CD1c-positive myeloid dendritic cell (primary cell): ENCODE measurements around the gene SNX11.
"Not testable (repeated sequence)": the region's sequence is repeated elsewhere in the genome, so short reads cannot be mapped to it uniquely, and the experiment has no call there.

Experiments
- DNase-seq: peaks from one replicate; pipeline ENCODE4 v3.0.0-alpha.2; 2016; ENCODE audit errors: extremely low spot score

SNX11 gene, protein sequence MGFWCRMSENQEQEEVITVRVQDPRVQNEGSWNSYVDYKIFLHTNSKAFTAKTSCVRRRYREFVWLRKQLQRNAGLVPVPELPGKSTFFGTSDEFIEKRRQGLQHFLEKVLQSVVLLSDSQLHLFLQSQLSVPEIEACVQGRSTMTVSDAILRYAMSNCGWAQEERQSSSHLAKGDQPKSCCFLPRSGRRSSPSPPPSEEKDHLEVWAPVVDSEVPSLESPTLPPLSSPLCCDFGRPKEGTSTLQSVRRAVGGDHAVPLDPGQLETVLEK

DNA sequence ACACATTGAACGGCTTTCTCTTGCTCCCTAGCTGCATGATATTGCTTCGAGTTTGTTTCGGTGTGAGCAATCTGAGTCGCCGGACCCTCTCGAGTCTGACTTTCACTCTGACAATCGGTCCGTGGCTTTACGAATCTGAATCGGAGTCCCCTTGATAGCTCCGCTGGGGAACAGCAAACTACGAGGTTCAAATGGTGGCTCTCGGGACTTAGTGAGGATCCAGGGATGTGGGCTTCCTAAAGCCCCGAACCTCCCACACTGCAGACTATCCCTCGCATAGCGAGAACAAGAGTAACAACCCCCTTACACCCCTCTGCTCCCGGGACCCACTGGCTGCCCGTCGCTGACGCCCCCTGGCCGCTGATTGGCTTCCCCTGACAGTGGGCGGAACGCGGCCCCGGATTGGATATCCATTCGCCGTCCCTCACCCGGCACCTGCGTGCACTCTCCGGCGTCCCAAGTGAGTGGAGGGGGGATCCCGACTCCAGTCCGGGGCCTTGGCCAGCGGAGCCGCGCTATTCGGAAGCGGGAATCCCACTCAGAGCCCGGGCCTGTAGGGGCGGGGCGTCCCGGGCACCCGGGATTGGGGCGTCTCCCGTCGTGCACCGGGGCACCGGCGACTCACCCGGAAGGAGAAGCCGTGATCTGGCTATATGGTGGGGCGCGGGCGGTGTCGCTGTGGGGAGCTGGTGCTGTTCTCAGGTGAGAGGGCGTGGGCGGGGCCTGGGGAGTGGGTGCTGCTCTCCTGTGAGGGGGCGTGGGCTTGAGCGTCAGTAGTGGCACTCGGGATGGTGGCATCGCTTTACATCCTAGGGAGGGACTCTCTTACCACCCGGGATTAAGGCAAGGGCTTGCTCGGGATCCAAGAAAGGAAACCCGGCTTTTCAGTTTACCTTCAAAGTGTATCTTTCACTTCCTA lies at the start of gene SNX11:
Gene SNX11, plus strand, starts transcription at position 630 of the 919 bp plus-strand sequence. CDS start 4,278 bp downstream, outside the sequence.
- DNase-seq, result peak; percentile 92

DNA sequence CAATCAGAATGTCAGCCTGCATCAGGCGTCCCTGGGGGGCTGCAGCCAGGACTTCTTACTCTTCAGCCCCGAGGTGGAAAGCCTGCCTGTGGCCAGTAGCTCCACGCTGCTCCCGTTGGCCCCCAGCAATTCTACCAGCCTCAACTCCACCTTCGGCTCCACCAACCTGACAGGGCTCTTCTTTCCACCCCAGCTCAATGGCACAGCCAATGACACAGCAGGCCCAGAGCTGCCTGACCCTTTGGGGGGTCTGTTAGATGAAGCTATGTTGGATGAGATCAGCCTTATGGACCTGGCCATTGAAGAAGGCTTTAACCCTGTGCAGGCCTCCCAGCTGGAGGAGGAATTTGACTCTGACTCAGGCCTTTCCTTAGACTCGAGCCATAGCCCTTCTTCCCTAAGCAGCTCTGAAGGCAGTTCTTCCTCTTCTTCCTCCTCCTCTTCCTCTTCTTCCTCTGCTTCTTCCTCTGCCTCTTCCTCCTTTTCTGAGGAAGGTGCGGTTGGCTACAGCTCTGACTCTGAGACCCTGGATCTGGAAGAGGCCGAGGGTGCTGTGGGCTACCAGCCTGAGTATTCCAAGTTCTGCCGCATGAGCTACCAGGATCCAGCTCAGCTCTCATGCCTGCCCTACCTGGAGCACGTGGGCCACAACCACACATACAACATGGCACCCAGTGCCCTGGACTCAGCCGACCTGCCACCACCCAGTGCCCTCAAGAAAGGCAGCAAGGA lies 49.0 kb upstream of the SNX11 start:
- DNase-seq, result no peak

GRCh38 chr17:48059125-48059668 lies 48.4 kb upstream of the SNX11 start:
- no peak for DNase-seq

GRCh38 chr17:48060249-48060648 lies 47.3 kb upstream of the SNX11 start:
- no peak for DNase-seq

DNA sequence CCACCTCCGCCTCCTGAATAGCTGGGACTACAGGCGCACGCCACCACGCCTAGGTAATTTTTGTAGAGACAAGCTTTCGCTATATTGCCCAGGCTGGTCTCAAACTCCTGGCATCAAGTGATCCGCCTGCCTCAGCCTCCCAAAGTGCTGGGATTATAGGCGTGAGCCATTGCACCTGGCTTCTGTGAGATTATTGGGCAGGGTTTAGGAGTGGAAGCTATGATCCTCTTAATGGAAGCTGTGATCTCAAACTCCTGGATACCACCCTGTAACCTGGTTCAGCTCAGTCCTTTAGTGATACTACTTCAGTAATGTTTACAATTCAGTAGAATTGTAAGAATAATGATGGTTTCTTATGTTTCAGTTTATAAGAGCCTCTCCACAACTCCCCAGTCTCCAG lies 45.3 kb upstream of the SNX11 start:
- no peak for DNase-seq

DNA sequence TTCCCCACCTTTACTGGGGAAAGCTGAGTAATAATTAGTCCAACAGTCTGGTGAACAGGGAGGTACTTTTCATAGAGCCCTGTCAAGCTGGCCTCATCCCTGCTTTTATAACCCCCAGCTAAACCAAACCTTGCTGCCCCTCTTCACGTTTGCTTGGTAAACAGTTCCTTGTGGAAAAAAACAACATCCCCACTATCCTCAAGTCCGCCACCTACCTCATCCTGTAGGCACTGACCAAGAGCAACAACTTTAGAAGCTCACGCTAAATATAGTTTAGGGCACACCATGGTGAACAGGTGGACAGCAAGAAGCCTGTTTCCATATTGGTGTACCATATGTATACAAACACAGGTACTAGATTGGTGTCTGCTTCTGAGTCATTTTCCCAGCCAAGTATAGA lies 42.9 kb upstream of the SNX11 start:
- DNase-seq, result no peak

DNA sequence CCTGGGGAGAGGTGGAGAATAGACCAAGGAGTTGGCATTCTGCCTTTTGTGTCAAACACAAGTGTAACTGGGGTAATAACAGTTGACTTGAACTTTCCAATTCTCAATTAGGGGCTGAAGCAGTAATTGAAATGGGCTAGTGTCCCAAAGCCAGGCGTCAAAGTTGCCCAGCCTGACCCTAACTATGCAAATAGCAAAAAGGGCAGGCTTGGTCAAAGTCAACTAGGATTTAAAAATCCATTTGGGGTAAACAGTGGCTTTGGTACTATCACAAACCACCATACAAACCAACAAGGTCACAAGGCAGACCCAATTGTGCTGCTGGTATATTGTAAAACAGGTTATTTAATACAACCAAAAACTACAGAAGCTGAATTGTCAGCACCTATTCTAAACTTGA lies 41.4 kb upstream of the SNX11 start:
- DNase-seq, result no peak

- DNase-seq, result no peak
These were observed 40.9 kb upstream of the SNX11 start for GRCh38 chr17:48066656-48067055.

- no peak for DNase-seq
These were observed 40.3 kb upstream of the SNX11 start for GRCh38 chr17:48067245-48067644.

DNA sequence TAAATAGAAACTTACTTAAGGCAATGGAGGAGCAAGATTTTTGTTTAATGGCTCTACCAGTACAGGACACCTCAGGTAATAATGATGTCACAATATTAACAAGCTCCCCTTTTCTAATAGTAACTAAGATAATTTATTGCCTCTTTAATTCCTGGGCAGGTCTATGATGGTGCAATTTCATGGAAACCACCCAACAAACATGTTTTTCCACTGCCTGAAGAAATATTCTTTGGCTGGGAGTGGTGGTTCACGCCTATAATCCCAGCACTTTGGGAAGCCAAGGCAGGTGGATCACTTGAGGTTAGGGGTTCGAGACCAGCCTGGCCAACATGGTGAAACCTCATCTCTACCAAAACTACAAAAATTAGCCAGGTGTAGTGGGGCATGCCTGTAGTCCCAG lies 39.8 kb upstream of the SNX11 start:
- not testable (repeated sequence) for DNase-seq

- peak; percentile 7 for DNase-seq
These were observed 39.0 kb upstream of the SNX11 start for GRCh38 chr17:48068491-48068961.

GRCh38 chr17:48070195-48070594 lies 37.4 kb upstream of the SNX11 start:
- no peak for DNase-seq

- no peak for DNase-seq
These were observed 35.9 kb upstream of the SNX11 start for GRCh38 chr17:48071654-48072053.

DNA sequence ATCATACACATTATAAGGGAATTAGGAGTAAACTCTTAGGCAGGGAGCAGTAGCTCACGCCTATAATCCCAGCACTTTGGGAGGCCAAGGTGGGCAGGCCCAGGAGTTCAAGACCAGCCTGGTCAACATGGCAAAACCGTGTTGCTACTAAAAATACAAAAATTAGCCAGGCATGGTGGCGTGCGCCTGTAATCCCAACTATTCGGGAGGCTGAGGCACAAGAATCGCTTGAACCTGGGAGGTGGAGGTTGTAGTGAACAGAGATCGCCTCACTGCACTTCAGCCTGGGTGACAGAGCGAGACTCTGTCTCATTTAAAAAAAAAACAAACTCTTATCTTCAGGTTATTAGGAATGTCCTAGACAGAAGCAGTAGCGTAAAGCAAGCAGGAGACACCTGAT lies 34.8 kb upstream of the SNX11 start:
- DNase-seq, result not testable (repeated sequence)

GRCh38 chr17:48073566-48074094 lies 33.9 kb upstream of the SNX11 start:
- not testable (repeated sequence) for DNase-seq

DNA sequence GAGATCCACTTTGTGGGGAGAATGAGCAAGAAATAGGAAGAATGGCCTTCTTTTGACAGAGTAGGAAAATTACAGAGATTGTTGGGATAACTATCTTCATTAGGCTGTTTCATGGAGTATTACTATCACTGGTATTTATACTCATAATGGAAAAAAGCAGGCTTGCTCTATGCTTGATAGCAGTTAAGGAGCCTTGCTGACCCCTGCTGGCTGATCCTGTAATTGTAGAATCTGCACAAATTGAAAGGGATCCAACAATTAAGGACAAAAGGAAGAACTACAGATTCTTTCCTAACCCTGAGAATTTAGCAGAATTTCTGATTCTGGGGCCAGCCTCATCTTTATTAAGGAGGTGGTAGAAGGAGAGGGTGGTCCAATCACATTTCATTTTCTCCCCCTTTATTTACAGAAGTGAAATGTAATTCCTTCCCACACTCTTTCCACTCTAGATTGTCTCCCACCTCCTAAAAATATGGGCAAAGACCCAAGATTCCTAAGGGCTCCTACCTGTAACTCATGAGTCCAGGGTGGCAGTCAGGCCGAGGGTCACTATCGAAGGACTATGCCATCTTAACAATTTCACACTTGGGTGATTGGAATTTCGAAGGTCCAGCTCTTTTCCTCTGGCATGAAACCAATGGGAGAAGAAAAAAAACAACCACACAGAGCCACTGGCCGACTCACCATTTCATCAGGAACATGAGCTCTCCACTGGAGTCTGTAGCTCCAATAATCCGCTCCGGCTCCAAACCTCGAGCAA lies 33.1 kb upstream of the SNX11 start:
- DNase-seq, result peak; percentile 85

DNA sequence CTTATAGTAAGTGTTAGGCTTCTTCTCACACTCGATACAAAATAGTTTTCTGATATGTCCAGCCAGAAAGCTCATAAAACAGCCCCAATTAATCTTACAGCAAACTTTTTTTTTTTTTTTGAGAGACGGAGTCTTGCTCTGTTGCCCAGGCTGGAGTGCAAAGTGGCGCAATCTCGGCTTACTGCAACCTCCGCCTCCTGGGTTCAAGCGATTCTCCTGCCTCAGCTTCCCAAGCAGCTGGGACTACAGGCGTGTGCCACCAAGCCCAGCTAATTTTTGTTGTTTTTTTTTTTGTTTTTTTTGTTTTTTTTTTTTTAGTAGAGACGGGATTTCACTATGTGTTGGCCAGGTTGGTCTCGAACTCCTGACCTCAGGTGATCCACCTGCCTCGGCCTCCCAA lies 30.4 kb upstream of the SNX11 start:
- DNase-seq, result not testable (repeated sequence)

DNA sequence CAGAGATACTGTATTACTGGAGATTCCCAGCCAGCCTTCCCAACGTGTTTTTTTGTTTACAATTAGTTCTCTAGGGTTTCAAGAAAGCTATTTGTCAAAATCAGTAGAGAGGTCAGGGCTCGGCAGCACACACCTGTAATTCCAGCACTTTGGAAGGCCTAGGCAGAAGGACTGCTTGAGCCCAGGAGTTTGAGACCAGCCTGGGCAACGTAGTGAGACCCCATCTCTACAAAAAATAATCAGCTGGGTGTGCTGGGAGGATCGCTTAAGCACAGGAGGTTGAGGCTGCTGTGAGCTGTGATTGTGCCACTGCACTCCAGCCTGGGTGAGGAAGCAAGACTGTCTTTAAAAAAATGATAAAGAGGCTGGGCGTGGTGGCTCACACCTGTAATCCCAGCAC lies 25.7 kb upstream of the SNX11 start:
- DNase-seq, result no peak

DNA sequence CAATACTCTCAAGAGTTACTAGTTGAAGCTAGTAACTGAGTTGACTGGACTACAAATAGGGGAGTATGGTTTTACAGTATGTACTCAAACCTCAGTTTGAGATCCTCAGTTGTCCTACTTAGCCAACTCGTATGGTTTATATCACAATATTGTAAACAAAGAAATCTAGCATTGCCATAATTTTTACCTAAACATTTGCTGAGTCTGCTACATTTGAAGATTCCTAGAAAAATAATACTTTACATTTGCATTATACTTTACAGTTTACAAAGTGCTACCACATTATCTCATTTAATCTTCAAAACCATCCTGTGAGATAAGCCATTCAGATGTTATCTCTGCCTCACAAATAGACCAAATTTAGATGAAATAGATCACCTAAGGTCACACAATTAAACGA lies 22.6 kb upstream of the SNX11 start:
- no peak for DNase-seq

DNA sequence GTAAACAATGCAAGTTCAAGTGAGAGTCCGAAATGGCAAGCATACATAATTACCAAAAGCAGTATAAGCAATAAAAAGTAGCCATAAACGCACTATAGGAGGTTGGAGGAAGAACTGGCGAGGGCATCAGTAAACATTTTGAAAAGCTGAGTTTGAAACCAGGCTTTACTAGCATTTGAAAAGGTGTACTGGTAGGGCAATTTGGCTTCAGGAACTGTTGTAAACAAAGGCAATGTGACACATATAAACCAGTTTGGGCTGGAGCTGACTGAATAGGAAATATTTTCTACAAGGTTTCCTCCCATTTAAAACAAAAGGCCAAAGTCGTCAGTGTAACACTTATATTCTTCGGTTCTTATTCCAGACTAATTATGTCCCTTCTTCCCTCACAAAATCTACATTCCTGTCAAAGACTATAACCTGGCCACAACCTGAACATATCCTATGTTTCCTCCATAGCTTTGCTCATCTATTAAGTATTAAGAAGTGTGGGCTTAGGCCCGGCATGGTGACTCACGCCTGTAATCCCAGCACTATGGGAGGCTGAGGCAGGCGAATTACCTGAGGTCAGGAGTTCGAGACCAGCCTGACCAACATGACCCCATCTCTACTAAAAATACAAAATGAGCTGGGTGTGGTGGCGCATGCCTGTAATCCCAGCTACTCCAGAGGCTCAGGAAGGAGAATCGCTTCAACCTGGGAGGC lies 14.1 kb upstream of the SNX11 start:
- DNase-seq, result no peak
